HG02970 (cell line): ENCODE measurements around the gene ARHGEF12.

Experiments used
- ATAC-seq: cut with Tn5 transposase; IDR thresholded peaks from one replicate; pipeline ENCODE4 v1.9.1; 2021; ENCODE audit warnings: mild to moderate bottlenecking, moderate library complexity, moderate number of reproducible peaks; ENCODE audit not compliant: unreplicated experiment, low FRiP score

Gene ARHGEF12

DNA sequence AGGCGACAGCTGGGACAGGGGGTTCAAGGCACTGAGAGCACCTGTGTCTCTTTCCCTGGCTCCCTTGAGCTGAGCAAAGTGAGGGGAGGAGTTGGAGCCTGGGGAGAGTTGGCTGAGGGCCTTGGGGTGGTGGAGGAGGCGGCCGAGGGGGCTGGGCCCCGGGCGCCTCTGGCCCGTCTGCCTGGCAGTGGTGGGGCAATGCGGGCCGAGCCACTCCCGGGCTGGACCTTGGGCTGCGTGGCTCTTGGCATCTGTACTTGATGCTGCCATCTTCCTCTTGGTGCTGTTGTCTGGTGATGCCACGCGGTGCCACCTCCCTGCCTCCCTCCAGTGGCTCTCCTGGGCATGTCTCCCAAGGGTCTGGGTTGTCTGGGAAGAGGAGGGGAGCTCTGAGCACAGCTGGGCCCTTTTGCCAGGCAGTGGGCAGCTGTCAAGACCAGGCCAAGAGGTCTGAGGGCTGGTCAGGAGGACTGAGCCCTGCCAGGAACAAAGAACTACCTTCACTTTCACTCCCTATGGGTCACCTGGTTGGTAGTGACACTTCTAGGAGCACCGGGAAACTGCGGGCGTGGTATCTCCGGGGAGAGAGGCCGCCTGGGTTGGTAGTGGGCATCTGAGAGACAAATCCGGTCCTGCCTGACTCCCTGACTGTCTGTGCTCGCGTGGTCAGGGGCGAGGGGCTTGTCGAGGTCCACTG is 176.7 kb downstream of the ARHGEF12 start:
- ATAC-seq: no peak

DNA sequence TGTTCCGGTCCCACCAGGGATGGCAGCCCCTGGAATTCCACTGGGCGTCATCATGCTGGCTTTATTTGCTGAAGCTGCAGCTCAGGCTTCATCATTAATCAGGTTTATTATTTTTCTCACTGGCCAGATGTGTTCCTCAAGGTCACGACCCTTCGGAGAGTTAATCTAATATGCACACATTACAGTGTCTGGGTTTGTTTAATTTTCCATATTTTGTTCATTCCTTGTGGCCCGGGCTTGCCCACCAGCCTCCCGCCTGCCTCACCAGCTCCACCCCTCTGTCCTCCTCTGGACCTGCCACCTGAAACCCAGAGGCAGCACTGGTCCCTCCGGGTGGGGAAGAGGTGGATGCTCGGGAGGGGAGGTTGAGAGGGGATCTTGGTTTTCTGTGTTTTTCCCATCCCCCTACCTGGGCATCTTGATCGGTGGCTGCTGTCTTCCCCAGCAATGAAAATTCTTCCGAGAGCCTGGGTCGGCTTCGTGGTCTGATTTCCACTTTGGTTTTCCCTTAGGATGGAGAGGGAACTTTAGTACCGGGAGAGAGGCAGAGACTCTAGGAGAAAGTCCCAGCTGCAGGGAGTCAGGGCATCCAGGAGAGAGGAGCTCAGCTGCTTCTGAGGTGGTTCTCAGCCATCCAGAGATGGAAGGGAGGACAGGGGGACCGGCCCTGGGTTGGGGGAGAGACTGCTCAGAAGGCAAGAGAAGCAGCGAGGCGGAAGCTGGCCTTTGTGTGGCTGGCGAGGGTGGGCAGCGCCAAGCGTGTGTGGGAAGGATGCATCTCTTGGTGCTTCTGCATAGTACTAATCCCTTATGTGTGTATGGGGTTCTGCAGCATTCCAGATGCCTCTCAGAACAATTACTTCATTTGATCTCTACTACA is 177.5 kb downstream of the ARHGEF12 start:
- no peak for ATAC-seq

DNA sequence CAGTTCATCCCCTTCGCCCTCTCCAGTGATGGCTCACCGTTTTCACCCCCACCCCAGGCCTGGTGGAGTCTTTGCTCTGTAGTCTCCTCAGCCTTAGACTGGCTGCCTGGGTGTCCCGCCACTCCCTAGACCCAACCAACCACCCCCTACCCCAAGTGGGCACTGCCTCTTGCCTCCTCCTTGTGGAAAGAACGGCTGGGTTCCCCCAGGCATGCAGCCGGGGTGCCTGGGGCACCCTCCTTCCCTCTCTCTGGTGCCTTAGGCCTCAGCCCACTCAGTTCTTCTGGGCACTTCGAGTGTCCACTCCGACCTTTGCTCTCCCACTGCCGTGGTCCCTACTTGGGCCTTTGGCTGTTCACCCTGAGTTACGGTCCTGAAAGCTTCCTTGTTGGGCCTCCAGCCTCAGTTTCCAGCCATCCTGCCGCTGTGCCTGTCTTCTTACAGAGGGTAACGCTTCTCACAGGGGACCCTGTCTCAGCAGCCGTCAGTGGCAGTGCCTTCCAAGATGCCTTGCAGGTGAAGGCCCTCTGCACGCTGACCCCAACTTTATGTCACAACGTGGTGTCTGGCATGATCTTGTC is 178.4 kb downstream of the ARHGEF12 start:
- ATAC-seq: no peak

DNA sequence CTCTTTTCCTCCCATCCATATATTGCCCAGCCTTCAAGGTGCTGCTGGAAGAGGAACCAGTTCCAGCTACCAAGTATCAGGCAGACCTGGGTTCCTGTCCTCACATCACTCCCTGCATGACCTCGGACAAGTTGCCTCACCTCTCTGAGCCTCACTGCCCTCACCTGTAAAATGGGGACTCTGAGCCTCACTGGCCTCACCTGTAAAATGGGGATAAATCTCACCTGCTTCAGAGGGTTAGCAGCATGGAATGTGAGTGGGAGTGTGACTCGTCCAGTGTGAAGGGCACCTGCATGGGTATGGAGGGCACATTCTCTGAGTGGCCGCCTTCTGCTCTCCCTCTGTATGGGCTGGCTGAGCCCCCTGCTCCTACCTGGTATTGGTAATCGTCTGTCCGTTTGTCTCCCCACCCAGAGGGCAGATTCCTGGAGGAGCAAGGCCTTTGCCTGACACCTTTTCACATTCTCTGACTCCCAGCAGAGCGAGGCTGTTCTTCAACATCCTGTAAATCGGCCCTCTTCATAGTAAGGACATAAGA is 179.0 kb downstream of the ARHGEF12 start:
- ATAC-seq: no peak

DNA sequence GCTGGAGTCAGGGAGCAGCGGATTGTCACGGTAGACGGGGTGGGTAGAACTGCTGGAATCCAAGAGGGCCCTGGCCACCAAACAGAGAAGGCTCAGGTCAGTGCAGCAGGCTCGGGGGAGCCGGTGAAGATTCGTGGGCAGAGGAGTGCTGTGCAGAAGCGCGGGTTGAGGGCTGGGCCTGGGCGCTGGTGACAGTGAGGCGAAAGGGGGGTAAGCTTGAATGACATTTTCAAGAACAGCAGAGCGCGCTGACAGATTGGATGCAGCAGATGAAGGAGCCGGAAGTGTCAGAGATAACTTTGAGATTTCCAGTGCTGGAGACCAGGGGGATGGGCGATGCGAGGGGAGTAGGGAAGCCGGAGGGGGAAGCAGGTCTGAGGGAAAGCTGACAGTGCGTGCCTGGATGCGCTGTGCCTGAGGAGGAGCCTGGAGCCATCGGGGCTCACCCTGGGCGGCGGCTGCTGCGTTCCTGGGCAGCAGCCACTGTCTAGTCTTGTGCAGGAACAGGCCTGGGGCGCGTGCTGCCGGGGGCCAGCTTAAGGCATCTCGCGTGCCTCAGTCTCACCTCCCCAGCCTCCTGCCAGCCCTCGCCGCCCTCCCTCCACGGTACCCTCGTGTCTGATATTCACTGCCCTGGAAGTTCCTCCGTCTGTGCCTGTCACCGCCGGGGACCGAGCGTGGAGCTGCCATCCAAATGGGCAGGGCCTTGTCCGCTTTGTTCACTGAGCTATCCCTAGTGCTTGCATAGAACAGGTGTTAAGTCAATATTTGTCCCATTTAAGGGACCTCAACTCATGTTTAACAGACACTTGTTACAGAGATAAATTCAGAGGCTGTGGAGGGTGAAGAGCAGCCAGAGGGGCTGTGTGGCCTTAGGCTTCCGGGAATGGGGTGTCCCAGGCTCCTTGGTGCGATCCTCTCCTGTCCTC is 180.5 kb downstream of the ARHGEF12 start:
- no peak for ATAC-seq

DNA sequence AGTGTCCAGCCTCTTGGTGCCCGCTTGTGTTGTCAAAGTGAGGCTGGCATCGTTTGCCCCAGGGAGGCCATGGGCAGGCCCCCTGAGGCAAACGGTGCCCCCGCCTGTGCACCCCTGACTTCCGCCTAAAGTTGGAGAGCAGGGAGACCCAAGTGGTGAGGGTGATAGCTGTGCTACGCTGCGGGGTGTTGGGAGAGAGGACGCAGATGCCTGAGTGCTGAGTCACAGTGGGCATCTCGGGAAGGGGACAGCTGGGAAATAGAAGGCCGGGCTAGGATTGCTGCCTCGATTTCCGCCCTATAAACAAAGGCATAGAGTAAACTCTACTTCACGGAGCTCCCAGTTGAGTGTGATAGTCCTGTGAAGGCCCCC is 181.2 kb downstream of the ARHGEF12 start:
- no peak for ATAC-seq

DNA sequence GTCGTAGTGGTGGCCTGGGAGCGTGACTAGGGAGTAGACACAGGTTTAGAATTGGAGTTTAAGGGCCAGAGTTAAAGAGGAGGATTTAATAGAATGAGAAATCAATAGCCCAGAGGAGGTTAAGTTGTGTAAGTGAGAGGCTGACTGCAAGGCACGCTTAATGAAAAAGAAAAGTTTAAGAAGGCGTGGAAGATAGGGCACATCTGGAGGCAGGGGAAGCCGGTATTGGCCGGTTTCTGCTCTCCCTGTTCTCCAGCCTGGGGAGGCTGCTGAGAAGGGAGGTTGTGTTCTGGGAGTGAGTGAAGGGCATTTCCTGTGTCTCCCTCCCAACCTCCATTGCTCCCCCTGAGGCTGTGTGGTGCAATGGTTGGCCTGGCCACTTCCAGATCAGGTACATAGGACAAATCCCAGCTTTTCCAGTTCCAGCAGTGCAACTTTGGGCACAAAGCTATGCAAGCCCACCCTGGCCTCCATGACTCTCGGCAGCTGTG is 181.6 kb downstream of the ARHGEF12 start:
- no peak for ATAC-seq

DNA sequence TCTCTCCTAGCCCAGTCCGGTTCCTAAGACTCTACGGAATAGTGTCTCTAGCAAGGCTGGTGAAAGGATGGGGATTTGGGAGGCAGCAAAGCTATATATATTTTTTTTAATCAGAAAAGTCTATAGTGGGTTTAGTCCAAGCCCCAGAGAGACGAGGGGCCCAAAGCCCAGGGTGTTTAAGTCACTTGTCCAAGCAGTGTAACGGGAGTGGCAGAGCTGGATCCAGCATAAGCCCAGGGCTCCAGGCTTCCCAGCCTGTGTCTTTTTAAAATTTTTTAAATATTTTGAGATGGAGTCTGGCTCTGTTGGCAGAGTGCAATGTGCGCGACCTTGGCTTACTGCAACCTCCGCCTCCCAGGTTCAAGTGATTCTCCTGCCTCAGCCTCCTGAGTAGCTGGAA is 182.1 kb downstream of the ARHGEF12 start:
- ATAC-seq: no peak

DNA sequence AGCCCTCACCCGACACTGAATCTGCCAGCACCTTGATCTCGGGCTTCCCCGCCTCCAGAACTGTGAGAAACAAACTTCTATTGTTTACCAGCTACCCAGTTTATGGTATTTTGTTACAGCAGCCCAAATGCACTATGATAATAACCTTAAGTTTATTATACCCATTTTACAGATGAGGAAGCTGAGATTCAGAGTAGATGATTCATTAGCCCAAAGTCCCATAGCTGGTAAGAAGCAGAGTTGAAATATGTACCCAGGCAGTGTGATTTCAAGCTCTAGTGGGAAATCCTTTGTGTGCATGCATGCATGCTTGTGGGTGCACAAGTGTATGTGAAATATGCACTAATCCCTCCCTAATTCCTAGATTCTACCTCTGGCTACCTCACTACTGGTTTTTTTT is 183.3 kb downstream of the ARHGEF12 start:
- ATAC-seq: no peak

DNA sequence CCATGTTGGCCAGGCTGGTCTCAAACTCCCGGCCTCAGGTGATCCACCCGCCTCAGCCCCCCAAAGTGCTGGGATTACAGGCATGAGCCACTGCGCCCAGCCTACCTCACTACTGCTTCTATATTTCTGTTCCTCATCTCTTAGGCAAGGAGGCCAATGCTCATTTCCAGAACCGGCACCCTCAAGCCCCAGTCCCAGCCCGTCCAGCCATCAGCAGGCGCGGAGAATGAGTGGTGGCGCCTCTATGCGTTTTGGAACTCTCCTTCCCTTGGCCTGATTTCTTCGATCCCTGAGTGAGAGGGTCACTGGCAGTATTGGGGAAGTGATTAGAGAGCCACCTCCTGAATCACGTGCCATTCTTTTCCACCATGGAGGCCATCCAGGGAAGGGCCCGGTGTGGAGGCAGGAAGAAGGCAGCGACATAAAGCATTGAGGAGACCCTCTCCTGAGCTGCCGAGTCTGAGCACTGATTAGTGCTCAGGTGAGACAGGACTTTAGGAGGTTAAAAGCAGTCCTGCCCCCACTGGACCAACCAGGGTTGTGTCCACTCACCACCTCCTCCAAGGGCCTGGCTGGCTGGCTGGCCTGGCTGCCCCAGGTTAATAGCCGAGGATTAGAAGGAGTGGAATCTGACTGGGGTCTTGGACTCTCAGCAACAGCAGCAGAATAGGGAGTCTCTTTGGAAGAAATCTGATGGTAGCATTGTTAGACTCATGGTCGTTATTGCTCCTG is 184.0 kb downstream of the ARHGEF12 start:
- ATAC-seq: no peak

DNA sequence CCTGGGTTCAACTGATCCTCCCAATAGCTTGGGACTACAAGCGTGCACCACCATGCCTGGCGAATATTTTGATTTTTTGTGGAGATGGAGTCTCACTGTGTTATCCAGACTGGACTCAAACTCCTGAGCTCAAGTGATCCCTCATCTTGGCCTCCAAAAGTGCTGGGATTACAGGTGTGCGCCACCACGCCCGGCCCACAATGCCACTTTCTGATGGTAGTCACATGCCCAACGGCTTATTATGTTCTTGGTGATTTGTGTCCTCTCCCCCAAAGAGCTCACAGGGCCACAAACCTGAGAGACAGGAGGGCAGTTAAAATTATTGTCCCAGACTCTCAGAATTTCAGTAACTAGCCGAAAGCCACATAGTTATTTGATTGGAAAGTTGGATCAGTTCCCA is 185.0 kb downstream of the ARHGEF12 start:
- ATAC-seq: no peak

DNA sequence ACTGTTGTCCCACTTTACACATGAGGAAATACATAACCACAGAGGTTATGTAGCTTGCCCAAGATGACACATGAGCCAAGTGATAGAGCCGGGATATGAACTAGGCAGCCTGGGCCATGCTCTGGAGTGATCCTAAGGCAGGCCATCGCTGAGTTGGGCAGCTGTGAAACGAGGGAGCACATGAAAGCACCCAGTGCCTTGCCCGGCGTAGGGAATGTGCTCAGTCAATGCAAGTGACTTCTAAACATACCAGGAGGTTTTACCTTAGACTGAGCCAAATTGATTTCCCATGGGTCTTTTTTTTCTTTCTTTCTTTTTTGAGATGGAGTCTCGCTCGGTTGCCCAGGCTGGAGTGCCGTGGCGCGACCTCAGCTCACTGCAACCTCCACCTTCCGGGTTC is 185.8 kb downstream of the ARHGEF12 start:
- ATAC-seq: no peak

DNA sequence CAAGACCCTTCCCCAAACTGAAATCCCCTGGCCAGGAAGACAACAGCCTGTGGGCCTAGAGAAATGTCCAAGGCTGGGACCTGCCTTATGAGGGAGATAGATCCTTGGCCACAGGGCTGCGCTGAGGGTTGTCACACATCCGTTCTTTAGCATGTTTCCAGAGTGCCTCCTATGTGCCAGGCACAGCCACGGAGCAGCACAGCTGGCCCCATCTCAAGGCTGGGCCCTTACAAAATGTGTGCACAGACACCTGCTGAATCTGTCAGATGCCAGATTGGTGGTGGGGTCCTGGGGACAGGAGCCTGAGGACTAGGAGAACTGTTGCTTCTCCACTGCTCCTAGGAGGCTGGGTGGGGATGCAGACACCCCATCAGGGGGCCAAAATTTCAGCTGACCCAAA is 186.5 kb downstream of the ARHGEF12 start:
- no peak for ATAC-seq

DNA sequence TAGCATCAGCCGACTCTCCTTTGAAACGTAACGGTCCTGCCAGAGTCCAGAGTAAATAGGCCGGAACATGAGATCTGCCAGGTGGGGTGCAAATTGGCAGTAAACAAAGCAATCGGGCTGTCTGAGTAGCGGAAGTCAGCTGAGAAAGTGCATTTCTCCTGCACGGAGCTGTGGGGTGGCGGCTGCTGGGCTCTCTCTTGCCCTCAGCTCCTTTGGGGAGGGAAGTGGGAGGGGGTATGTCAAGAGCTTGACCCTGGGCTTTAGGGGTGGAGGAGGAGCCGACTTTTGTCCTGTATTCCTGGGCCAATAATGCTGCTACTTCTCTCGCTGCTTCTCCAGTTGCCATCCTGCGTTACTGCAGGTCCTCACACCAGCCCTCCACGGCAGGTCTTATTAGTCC is 187.0 kb downstream of the ARHGEF12 start:
- no peak for ATAC-seq

DNA sequence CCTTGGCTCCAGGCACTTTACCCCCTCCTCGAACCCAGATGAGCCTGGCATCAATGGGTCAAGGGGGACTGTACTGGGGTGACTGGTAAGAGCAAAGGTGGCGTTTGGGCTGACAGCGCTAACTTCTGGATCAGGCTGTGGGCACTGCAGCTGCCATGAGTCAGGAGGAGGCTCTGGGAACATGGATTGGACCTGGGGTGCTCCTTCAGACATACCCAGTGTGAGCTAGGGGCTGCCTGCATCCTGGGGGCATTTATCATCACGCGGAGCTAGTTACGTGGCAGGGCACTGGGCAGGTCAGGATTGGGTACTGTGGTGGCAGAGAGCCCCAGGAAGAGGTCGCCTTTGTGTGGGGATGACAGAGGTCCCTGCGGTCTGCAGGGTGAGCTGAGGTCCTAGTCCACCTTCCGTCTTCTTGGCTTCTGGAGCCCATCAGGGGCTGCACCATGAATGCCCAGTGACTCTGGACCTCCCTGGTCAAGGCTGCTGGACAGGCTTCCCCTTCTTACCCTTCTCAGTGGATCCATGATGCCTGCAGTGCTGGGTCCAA is 188.4 kb downstream of the ARHGEF12 start:
- ATAC-seq: no peak

DNA sequence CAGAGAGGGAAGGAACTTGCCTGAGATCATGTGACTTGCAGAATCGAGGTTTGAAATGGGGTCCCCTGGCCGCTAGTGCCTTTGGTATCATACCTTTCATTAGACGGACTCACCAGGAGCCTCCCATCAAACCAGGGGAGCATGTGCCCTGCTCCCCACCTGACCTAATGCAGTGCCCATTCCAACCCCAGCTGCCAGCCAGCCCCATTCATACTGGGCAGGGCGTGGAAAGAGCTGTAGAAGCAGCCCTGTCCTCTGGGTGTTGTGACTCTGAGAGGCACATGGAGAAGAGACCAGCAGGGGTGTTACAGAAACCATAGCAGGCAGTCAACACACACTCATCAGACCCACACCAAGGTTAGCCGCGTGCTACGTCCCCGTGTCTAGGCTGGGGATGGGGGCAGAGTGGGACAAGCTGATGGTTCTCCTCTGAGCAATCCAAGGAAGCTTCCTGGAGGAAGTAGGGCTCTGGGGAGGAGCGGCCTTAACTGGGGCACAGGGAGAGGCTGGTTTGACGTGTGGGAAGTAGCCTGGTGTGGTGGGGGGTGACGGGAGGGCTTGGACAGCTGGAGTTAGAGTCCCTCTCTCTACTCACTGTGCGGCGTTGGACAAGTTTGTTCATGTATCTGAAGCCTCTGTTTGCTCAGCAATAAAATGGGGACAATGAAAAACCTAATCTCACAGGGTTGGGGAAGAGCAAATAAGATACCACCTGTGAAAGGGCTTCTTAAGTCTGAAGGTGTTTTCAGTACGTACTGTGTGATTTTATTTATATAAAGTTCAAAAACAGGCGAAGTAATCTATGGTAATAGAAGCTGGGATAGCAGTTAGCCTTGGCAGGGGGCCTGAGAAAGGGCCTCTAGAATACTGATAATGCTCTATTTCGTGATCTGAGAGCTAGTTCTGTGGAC is 189.3 kb downstream of the ARHGEF12 start:
- no peak for ATAC-seq

DNA sequence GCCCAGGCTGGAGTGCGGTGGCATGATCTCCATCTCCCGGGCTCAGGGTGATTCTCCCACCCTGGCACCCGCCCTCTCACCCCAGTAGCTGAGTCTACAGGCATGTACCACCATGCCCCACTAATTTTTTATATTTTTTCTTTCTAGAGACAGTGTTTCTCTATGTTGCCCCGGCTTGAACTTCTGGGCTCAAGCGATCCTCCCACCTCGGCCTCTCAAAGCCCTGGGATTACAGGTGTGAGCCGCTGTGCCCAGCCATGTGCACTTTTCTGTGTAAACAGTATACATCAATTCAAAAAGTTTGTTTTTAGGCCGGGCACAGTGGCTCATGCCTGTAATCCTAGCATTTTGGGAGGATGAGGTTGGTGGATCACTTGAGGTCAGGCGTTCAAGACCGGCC is 190.0 kb downstream of the ARHGEF12 start:
- ATAC-seq: no peak

DNA sequence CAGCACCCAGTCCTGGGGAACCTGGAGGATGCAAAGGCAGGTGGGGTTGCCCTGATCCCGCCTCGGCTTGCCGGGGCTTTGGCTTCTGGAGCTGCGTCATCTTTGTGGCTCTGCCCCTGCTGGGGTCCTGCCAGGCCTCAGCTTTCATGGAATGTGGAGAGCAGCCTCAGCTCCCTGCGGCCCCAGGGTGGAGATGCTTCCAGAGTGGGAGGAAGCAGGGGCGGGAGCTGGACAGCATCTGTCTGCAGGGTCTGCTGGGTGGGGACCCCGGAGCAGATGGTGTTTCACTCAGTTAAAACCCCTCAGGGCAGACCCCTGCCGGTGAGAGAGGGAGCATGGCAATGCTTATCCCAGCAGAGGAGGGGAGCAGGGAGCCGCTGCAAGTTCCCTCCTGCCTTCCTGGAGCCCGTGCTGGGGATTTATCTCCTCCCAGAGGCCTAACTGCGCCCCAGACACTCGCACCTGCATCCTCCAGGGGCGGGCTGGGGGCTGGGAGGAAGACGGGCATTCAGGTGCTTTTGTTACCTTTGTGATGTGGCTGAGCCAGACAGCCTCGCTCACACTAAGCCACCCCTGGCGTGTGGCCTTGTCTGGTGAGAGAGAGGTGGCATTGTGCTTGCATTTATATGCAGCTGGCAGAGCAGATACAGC is 191.0 kb downstream of the ARHGEF12 start:
- no peak for ATAC-seq
